HL-60/S4 (cell line): ENCODE results near the gene SLC7A8.

ENCODE experiments used
- in situ Hi-C: fragments of 300-500 bp; cut with MboI; formaldehyde crosslinking; loops from 2 replicates; pipeline ENCODE4 v1.14.3; 2022; ENCODE audit warnings: low sequenced_read_pairs

SLC7A8 gene

DNA sequence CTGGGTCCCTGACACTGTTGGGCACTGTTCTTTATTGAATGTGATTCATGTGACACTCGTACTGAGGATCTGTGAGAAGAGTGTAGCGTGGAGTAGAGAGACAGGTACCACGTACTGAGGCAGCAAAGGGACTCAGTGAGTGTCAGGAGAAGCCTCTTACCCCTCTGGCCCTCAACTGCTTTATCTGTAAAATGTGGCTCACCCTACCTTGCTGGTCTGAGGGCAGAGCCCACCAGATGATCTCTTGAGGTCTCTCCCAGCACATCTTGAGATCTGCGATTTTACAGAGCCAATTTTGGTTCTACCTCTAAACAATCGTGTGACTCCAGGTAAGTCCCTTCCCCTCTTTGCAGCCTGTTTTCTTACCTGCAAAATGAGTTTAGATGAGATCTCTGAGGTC lies 67.5 kb downstream of the SLC7A8 start:
- in situ Hi-C loops, result no loop called here

DNA sequence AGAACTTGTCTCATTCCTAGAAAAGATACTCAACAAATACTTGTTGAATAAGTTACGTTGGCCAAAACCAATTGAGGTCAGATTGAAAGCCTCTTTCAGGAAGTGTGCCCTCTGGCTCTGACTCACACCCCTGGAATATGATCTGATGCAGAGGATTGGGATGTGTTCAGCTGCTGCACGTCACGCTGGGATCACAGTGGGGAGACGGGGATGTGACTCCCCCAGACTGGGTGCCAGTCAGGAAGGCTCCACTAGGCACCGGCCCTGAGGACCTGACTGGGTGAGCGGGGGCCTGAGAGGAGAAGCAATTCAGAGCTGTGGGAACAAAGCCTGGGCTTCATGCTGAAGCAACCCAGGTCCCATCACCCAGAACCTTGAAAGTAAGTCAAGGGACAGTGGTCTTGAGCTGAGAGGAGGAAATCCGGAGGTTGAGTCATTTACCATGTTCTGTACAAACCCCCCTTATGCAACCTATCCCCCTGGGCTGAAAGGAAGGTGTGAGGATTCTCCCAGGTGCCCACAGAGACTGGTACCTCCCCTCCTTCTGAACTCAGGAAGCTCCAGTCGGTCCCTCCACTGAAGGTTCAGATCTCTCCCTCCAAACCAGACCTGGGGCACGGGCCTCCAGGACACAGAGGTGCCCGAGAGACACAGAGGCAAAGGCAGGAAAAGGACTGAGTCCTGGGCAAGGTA lies 68.3 kb downstream of the SLC7A8 start:
- in situ Hi-C loops, result no loop called here

DNA sequence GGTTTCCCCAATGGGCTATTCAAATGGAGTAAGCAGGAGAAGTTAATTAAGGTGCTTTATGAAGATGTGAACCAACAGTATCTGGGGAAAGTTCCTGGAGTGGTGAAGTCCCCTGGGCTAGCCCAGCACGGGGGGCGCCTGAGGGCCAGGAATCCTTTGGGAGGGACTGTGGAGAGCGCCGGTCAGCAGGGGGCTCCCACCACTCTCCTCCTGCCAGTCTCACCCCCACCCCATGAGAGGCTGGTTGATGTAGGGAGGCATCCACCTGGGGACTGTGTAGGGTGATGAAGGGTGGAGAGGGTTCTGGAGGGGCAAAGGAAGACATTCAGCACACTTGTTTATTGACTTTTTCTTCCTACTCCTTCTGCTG lies 68.8 kb downstream of the SLC7A8 start:
- in situ Hi-C loops, result no loop called here

DNA sequence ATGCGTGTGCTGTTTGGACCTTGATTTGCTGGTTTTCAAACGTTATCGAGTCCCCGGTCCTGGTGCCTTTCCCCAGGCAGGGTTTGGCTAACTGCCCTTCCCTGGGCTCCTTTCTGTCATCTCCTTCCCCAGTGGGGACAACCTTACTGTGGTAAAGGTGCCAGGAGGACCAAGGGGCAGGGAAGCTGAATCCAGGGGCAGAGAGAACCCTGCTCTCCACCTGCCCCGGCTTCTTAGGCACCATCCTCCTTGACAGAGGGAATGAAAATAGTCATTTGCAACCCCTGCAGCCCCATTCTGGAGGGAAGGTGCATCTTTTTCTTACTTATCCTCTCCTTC lies 69.4 kb downstream of the SLC7A8 start:
- in situ Hi-C loops, result no loop called here

DNA sequence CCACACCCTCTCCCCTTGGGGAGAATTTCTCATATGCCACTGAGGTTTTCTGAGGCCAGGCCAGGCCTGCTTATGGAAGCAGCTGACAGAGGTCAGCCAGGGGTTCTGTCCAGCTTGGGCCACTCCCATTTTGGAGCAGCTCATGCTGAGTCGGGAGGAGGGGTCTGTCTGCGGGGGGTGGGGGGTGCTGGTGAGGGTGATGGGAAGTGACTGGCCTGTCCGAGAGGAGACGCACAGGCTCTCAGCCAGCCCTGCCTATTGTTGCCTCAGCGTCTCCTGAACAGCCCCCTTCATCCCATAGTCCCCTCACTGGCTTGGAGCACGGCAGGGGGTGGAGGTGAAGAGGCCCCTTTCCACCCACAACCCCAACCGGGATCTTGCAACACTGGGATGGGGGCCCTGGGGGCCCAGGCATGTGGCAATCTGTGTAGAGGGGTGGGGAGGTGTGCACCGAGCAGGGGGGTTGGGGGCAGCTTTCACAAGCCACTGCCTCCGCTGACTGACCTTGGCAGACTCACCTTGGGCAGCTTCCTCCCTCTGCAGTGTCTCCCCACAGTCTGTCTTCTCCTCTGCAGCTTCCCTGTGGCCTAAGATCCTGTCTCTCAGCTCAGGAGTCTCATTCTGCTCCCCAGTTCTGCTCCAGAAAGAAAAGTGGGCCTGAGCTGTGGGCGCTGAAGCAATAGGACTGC lies 69.9 kb downstream of the SLC7A8 start:
- in situ Hi-C loops, result no loop called here

DNA sequence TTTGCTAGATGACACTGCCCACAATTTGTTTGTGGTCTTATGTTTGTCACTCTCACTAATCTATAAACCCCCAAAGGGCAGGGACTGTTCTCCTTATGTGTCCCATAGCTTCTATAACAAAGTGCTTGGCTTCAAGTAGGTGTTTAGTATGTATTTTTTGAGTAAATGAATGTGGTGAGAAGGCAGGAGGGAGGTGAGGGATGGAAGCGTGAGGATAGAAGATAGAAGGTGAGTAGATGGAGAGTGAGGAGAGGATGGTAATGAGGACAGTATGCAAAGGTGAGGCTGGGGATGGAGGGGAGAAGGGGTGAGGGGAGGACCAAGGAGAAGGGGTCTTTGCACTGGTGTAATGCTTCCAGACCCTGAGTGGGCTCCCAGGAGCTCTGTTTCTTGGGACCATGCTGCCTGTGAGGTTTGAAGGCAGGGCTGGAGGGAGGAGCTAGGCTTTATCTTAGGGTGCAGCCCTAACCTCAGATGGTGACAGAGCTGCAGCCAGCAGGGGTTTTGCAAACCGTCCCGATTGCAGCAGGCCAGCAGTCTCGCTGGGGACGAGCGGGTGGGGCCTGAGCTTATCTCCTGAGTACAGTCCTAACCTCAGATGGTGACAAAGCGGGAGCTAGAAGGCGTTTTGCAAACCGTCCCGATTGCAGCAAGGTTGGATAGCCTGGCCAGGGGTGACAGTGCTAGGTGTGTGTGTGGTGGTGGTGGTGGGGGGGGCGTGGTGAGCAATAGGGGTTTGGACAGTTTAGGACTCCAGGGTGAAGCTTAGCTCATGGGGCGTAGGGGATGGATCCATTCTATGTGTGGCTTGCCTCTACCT lies 70.9 kb downstream of the SLC7A8 start:
- in situ Hi-C loops, result no loop called here

DNA sequence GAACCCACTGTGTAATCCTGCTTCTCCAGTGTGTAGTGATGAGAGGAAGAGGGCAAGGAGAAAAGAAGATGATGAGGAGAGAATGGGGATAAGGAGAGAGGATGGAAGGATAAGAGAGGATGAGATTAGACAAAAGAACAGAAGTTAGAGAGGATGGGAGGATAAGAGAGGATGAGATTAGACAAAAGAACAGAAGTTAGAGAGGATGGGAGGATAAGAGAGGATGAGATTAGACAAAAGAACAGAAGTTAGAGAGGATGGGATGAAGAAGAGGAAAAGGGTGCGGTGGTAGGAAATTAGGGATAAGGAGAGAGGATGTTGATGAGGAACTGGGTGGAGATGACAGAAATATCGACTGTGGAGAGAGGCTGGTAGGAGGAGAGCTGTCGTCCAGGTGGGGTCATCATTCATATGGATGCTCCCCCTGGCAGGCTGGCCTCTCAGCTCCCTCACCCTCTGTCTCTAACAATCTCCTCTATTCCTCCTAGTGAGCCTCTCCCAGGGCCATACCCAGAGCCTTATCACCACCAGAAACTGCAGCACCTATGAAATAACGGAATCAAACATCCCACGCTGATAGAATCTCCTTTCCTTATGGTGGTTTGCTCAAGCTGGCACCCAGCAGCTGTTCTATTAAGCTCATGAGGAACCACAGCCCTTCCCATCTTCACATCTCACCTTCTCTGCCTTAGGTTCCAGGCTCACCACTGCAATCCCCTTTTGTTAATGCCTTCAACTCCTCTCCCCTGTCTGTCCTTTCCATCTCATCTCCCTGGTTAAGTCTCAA lies 72.7 kb downstream of the SLC7A8 start:
- in situ Hi-C loops, result no loop called here

DNA sequence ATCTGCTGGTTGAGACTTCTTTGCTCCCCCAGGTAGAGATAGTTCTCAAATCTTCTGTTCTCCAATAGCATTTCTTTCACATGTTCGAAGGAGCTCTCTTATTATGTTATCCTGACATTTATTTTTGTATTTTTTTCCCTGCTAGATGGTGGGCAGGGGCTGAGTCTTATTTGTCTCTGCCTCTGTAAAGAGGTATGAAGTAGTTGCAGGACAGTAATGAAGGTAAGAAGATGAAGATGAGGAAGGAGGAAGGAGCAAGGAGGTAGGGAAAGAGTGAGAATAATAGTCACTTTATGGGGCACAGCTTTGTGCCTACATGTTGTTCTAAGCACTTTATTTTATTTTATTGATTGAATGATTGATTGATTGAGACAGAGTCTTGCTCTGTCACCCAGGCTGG lies 73.7 kb downstream of the SLC7A8 start:
- in situ Hi-C loops, result loop anchor here (5.0 kb wide), 1 partner anchor 42 kb away; no protein-coding TSS in a partner anchor

DNA sequence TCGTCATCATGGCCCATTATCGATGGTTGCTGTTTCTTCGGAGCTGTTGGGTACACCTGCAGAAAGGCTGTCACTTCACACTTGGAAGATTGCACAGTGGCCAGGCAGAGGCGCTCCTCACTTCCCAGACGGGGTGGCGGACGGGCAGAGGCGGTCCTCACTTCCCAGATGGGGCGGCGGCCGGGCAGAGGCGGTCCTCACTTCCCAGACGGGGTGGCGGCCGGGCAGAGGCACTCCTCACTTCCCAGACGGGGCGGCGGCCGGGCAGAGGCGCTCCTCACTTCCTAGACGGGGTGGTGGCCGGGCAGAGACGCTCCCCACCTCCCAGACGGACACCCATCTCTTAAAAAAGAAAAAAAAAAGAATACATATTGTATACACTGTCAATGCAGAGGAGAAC lies 75.3 kb downstream of the SLC7A8 start:
- in situ Hi-C loops, result loop anchor here (5.0 kb wide), 1 partner anchor 41 kb away; no protein-coding TSS in a partner anchor

DNA sequence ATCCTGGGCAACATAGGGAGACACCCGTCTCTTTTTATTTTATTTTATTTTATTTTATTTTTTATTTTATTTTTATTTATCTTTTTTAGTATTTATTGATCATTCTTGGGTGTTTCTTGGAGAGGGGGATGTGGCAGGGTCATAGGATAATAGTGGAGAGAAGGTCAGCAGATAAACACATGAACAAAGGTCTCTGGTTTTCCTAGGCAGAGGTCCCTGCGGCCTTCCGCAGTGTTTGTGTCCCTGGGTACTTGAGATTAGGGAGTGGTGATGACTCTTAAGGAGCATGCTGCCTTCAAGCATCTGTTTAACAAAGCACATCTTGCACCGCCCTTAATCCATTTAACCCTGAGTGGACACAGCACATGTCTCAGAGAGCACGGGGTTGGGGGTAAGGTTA lies 75.8 kb downstream of the SLC7A8 start:
- in situ Hi-C loops, result loop anchor here (5.0 kb wide), 1 partner anchor 40 kb away; no protein-coding TSS in a partner anchor

DNA sequence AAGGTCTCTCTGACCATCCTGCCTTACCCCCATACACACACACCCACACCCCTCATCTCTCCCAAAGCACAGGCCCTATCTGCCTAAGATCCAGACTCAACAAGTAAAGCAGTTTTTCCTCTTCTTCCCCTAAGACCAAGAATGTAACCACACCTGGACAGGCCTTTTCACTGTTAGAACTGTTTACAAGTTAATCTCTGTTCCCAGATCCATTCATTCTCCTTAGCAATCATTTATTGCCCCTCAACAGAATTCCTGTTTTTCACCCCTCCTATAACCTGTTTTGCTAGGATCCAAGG lies 76.8 kb downstream of the SLC7A8 start:
- in situ Hi-C loops, result loop anchor here (5.0 kb wide), 1 partner anchor 39 kb away; no protein-coding TSS in a partner anchor

DNA sequence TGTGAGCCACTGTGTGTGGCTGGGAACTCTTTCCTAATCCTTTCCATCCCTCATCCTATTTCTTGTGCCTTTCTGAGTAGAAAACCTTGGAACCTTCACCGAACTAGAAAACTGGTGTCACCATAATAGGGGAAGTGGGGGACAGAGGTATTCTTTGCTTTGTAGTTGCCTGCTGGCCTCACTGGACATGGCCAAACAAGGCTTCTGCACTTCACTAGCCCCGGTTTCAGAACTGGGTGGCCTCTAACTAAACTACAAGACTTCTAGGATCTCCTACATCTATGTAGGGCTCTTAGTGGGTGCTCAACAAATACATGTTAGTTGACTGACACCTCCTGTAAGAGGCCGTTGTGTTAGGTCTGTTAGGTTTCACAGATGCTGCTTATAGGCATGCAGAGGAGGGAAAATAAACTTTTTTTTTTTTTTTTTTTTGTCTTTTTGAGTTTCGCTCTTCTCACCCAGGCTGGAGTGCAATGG lies 78.1 kb downstream of the SLC7A8 start:
- in situ Hi-C loops, result loop anchor here (5.0 kb wide), 1 partner anchor 38 kb away; no protein-coding TSS in a partner anchor

DNA sequence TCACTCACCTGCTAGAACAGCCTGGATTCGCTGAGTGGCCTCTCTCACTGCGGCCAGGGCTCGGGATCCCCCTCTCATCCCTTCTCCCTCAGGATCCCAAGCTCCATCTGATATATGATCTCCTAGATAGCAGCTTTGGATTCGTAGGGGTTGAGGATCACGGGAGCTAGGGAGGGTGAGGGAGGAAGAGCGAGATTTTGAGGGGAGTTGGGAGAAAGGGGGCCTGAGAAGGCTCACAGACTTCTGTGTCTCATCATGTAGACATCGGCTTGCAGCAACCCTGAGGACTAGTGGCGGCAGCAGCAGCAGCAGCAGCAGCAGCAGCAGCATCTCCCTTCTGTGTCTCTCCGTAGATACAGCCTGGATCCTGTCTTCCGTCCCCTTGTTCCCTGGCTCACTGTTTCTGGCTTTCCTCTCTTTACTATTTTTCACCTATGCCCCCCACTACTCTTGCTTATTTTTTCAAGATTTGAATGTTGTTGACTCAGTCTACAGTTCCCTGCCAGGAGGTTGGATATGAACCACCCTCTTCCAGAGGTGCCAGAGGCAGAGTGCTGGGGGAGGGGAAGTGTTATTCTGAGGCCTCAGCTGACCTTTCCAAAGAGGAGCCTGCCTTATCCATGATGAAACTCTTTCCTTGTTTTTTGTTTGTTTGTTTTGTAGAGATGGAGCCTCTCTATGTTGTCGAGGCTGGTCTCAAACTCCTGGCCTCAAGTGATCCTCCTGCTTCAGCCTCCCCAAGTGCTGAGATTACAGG lies 78.7 kb downstream of the SLC7A8 start, which contains the start of gene CIROP:
Gene CIROP, minus strand, starts transcription at position 399 of the 757 bp plus-strand sequence. Its CDS starts 69 bp downstream, at position 330.
- in situ Hi-C loops, result loop anchor here (5.0 kb wide), 1 partner anchor 37 kb away; no protein-coding TSS in a partner anchor

DNA sequence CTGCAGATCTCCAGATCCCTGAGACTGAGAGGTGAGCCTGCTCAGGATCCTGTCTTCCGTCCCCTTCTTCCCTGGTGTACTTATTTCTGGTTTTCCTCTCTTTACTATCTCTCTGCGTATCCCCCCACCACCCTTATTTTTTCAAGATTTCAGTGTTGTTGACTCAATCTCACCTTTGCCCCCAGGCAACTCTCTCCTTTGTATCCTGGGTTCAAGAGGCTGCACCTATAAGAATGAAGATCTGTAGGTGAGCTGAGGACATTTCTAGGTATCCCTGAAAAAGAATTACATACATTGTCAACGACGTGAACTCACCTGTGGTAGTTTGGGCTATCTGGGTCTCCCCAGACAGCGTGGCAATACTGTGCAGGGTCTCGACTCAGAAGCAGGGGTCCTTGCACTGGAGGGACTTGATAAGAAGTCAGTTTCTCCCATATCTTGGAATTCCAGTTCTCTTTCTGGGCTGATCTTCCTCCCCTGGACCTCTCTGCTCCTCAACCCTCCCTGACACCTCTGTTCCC lies 79.3 kb downstream of the SLC7A8 start:
- in situ Hi-C loops, result no loop called here

DNA sequence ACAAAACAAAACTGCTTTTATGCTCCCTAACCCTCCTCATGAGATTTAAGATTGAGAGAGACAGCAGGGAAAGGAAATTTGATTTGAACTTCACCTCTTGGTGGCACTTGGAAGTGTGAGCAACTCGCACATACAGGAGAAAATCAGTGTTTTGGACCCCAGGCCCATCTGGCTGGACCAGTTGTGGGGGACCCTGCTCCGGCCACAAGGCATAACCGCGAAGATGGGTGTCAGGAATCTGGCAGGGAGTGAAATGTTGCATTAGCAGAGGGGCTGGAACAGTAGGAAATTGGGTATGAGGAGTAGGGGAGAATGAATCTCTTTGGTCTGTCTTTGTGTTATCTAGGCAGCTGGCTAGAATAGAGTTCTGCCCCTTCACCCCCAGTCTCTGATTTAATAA lies 79.9 kb downstream of the SLC7A8 start:
- in situ Hi-C loops, result no loop called here

DNA sequence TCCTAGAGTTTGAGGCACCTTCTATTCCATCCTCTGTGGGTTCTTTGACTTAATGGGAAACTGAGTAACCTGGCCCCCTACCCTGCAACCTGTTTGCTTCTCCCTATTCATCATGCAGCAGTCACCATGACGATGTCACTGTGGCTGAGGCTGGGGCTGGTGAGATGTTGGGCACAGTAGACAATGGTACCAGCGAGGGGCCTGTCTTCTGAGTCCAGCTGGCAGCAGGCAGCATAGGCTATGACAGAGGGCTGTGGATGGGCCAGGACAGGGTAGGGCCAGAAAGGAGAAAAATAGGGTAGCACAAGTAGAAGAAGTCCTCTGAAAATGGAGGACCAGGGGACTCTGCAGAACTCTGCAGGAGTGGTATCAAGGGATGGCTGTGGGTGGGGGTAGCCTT lies 80.7 kb downstream of the SLC7A8 start:
- in situ Hi-C loops, result no loop called here

DNA sequence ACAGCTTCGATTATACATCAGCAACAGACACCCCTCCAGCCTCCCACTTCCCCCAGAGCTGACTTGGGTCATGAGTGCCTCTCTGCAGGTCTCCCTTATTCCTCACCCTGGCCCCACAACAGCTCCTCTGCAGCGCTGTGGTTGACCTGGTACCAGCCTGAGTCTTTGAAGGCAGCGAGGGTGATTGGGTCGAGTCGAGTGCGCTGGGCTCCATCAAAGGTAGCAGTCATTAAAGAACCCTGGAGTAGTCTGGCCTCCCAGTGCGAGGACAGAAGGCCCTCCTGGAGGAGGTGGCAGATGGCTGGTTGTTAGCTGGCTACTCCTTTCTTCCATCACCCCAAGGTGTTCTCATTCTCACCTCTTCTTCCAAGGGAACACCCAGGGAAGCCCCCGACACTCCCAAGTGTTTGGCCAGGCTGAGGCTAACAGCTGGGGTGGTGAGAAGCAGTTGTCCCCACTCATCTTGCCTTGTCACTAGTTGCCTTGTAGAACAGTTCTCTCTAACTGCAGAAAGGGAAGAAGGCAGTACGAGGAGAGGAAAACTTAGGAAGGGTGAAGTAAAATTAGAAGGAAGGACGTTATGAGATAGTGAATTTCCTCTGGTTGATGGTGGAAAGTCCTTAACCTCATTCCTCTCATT lies 81.4 kb downstream of the SLC7A8 start:
- in situ Hi-C loops, result no loop called here

DNA sequence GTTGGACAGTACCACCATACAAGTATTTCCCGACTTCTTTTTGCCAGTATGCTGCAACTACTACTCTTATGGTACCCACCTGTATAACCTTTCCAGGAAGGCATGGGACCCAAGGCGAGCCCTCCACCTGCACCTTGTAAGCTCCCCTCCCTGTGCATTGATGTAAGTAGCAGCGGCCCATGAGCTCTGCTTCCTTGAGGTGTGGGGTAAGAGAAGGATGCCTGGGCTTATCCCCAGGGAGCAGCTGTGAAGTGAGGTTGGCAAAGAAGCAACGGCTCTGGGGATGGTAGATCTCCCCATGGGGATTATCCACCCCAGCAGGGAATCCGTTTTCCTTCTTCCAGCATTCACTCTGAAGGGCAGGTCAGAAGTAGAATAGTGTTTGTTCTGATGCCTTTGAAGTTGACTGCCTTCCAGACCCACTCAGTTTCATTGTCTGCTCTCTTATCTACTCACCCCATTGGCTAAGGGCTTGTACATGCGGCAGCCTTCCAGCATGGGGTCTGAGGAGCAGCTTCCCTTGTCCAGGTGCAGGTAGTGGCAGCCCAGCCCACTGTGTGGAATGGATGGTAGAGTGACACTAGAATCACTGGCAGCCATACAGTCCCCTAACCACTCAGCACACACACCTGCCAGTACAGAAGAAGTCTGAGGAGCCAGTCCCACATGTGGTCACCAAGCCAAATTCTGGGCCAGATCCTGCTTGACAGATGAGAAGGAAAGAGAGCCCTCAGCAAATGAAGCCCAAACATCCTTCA lies 82.1 kb downstream of the SLC7A8 start:
- in situ Hi-C loops, result no loop called here
